Mucosa of descending colon (tissue), 3 donors: ENCODE data around the gene ZNF335. TPM values are rescaled to one million over a fixed set of nuclear protein-coding genes. Genes with fewer than 3 reads are reported as not detected.
A peak's percentile ranks its signal among the peaks of the same experiment; 100 is the strongest.

Experiments used
- ATAC-seq: fragments of 200-7000 bp; cut with Tn5 transposase; one replicate; pipeline ENCODE4 v1.9.1; 2020; ENCODE audit warnings: mild to moderate bottlenecking, moderate library complexity
- DNase-seq, 3 donors: peaks; one replicate each; pipeline ENCODE4 v3.0.0-alpha.2; 2020
- H3K36me3 ChIP-seq: fragments of 200-600 bp; one replicate; pipeline ENCODE4 v1.8.0; 2021; ENCODE audit warnings: low read depth, mild to moderate bottlenecking
- H3K4me1 ChIP-seq: fragments of 200-600 bp; one replicate; pipeline ENCODE4 v1.8.0; 2021; ENCODE audit warnings: low read depth, mild to moderate bottlenecking
- H3K4me3 ChIP-seq: fragments of 200-600 bp; one replicate; pipeline ENCODE4 v1.8.0; 2021; ENCODE audit warnings: mild to moderate bottlenecking
- H3K9me3 ChIP-seq: fragments of 200-600 bp; one replicate; pipeline ENCODE4 v1.8.0; 2021; ENCODE audit warnings: mild to moderate bottlenecking
- intact Hi-C, 2 donors: fragments of 100-400 bp; cut with DNase I in 1 of 2; cut with micrococcal nuclease in 1 of 2; formaldehyde crosslinking; loops; one replicate each; pipeline versions ENCODE4 v1.11.0 to v1.11.1; 2022; cut with DNase I, micrococcal nuclease
- total RNA-seq, 3 donors: library from RNA; stranded (reverse); fragmentation: NEBNext Ultra II Directional in 2 of 3; extraction: Animal tissue kit (Norgen Biotek cat#: 25700) in 2 of 3; gene quantifications; one replicate each; pipeline versions ENCODE4 v1.2.1 to v1.2.4, GENCODE V29; 2021 to 2023
- TF ChIP-seq, protein P1 (sequence below): fragments of 200-600 bp; IDR thresholded peaks from one replicate; pipeline ENCODE4 v1.8.0; 2022; ENCODE audit warnings: antibody characterized with exemption, mild to moderate bottlenecking
- donor health status: DM: no; HTN: no; CAD: no; lungs with moderate emphysema.
- donor health status: DM: no; HTN: no; CAD: no.
- donor health status: DM: no; HTN: yes; CAD: no.

Gene ZNF335
- total RNA-seq, 3 donors from 2014 or later, result 19.1 to 22.7 (median 20.1) TPM

DNA sequence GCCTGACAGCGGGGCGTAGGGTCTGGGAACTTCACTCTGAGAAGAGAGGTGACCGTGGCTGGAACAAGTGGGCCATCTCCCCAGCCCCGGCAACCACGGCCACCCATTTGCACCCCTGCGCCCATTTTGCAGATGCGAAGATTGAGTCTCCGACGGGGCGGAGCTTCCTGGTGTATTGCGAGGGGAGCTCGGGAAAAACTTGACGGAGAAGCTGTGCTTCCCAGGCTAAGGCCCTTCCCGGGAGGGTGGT, 653 bp downstream of the ZNF335 start:
- peaks cover 13% of the 10 kb centered on the region for H3K36me3 ChIP-seq
- peak; percentile 11 for ATAC-seq

DNA sequence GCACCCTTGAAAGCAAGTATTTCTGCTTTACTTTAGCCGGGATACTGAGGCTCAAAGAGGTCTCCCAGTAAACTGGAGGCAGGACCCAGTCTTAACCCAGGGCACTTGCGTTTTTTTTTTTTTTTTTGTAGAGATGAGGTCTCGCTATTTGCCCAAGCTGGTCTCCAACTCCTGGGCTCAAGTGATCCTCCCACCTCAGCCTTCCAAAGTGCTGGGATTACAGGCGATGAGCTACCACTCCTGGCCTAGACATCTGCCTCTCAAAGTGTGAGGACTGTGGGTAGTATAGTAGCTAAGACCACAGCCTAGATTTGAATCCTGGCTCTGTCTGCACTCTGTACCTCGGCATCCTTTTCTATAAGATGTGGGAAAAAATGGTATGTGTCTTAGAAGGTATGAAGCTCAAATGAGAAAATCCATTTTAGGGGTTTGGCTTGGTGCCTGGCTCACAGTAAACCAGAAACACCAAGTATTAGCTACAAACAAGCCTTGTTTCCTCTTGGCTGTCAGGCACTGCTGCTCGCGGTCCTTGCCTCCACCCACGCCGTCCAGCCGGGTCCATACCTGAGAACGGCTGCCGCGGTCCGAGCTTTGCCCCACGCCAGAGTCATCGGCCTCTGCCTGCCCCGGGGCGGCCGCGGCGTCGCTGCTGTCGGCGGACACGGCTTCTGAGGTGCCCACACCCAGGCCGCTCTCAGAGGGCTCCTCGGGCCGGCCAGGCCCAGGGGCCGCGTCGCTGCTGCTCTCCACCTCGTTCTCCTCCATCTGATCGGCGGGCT, 1.2 kb downstream of the ZNF335 start:
- peaks cover 10% of the 10 kb centered on the region for H3K4me1 ChIP-seq
- H3K4me3 ChIP-seq, result peak overlapping the region; percentile 67
- no peaks in the 10 kb centered on the region for H3K9me3 ChIP-seq
- DNase-seq, result peak in 2 of 3 donors; percentile 51 to 74
- intact Hi-C loops, result no loop called here
- peak; percentile 7 for ATAC-seq
- TF ChIP-seq, protein P1, sequence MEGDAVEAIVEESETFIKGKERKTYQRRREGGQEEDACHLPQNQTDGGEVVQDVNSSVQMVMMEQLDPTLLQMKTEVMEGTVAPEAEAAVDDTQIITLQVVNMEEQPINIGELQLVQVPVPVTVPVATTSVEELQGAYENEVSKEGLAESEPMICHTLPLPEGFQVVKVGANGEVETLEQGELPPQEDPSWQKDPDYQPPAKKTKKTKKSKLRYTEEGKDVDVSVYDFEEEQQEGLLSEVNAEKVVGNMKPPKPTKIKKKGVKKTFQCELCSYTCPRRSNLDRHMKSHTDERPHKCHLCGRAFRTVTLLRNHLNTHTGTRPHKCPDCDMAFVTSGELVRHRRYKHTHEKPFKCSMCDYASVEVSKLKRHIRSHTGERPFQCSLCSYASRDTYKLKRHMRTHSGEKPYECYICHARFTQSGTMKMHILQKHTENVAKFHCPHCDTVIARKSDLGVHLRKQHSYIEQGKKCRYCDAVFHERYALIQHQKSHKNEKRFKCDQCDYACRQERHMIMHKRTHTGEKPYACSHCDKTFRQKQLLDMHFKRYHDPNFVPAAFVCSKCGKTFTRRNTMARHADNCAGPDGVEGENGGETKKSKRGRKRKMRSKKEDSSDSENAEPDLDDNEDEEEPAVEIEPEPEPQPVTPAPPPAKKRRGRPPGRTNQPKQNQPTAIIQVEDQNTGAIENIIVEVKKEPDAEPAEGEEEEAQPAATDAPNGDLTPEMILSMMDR, result no peak
- peaks cover 13% of the 10 kb centered on the region for H3K36me3 ChIP-seq

More for the DNA sequence above, 653 bp downstream of the ZNF335 start:
- Histone ChIP-seq H3K4me1 (peaks cover 10% of the 10 kb centered on the region), H3K4me3 (peak overlapping the region; percentile 67), H3K9me3 (no peaks in the 10 kb centered on the region)
- peak in 1 of 3 donors; percentile 82 for DNase-seq
- intact Hi-C loops, result no loop called here
- TF ChIP-seq, protein P1, result no peak

DNA sequence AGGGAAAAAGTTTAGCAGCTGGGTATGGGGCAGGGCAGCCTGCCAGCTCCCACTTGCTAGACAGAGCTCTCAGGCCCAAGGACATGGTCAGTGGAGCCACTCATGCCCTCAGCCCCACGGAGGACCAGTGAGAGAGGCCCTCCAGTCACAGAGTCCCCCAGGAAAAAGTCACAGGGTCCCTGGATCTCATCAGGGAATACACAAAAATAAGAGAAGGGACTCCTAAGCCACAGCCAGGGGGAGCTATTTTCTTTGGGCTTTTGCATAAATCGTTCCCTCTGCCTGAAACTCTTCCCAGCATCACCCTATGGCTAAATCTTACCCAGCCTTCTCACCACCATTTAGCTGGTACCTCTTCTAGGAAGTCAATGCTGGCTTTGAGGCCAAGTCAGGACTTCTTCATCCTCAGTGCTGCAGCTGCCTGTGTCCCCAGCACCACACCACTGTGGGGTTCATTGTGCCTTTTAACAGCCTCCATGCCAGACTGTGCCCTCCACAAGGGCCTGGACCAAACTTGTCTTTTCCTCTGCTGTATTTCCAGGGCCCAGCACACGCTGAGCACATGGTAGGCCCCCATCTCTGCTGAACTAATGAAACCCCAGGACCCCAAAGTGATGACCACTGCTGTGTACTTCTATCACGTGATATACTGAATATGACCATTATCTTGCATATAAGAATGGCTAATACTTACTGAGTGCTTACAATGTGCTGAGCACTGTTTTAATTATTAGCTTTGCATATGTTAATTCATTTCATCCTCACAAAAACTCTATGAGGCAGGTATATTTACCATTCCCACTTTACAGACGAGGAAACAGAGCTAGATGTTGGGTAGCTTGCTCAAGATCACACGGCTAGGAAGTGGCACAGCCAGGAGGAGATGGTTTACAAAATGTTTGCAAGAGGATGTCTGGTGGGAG, 2.0 kb downstream of the ZNF335 start:
- peak in 1 of 3 donors; percentile 65 for DNase-seq

DNA sequence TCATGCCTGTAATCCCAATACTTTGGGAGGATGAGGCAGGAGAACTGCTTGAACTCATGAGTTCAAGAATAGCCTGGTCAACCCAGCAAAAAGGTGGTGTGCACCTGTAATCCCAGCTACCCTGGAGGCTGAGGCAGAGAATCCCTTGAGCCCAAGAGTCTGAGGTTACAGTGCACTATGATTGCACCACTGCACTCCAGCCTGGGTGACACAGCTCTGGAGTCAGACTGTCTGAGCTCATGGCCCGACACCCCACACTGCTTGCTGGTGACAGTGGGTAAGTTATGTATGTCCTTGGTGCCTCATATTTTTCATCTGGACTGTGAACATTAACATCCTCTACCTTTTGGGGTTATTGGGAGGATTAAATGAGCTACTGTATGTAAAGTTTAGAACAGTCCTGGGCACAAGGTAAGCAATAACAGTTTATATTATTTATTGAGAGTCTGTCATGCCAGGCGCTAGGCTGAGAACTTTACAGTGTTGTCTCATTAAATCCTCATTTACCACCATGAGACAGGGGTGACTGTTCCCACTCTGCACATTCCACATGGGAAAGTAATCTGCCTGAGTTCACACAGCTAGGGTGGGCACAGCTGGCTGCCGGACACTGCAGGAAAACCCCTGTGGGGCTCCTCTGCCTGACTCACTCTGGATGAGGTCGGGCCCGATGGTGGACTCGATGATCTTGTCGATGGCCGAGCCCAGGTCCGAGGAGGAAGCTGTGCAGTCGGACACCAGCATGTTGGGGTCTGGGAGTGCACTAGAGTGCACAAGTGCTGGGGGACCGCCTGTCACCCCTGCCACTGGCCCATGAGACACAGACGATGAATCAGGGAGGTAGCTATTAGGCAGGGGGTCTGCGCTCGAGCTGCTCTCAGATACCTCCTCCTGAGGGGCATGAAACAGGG, 2.9 kb downstream of the ZNF335 start:
- no peaks in the 10 kb centered on the region for H3K9me3 ChIP-seq
- no peak overlapping the region for H3K4me3 ChIP-seq
- ATAC-seq, result no peak
- intact Hi-C loops, result no loop called here
- peaks cover 10% of the 10 kb centered on the region for H3K4me1 ChIP-seq
- no peak for DNase-seq
- peaks cover 17% of the 10 kb centered on the region for H3K36me3 ChIP-seq
- TF ChIP-seq, protein P1, result no peak

More for the DNA sequence above, 2.0 kb downstream of the ZNF335 start:
- intact Hi-C loops, result no loop called here
- no peak overlapping the region for H3K4me3 ChIP-seq
- H3K9me3 ChIP-seq, result no peaks in the 10 kb centered on the region
- H3K4me1 ChIP-seq, result peaks cover 10% of the 10 kb centered on the region
- peaks cover 17% of the 10 kb centered on the region for H3K36me3 ChIP-seq
- no peak for ATAC-seq
- TF ChIP-seq, protein P1, result no peak

DNA sequence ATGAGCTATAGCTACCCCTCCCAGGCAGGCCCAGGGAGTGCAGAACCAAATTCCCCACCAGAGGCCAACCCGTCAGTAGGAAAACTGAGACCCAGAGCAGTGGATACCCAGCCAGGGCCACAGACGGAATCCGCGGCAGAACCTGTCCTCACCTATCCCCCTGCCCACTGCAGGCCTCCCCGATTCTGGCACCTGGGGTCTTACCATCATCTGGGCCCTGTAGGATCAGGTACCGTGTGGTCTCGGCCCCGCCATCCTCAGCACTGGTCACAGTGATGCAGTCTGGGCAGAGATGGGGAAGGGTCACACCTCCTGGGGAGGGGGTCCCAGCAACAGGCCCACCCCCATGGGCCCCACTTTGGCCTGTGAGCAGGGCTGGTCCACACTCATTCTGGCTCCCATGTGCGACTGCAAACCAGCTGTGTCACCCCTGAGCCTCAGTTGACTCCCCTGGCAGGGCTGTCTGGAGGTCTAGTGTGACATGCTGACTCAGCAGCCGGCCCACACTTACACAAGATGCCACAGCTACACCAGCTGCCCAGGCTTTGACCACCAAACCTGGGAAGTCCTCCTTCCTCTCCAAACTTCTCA, 3.8 kb downstream of the ZNF335 start:
- intact Hi-C loops, result no loop called here
- DNase-seq, result no peak
- peaks cover 17% of the 10 kb centered on the region for H3K36me3 ChIP-seq
- TF ChIP-seq, protein P1, result no peak
- peaks cover 10% of the 10 kb centered on the region for H3K4me1 ChIP-seq
- H3K4me3 ChIP-seq, result no peak overlapping the region
- H3K9me3 ChIP-seq, result no peaks in the 10 kb centered on the region
- no peak for ATAC-seq
